HCT116 (cell line): ENCODE data around the gene DKK3. TPM values are rescaled to one million over a fixed set of nuclear protein-coding genes. Genes with fewer than 3 reads are reported as not detected.

Source experiments
- ATAC-seq: fragments of 200-7000 bp; cut with Tn5 transposase; 2 replicates; pipeline ENCODE4 v1.9.1; 2020; ENCODE audit warnings: mild to moderate bottlenecking, moderate library complexity
- BruUV-seq: library from RNA; stranded (reverse); fragments of 400-500 nt; replicated peaks from 2 replicates; lab custom pipeline; 2021; lab: Mats Ljungman, UMichigan
- CTCF ChIA-PET: fragments of 300-600 bp; sonication (Branson Sonifier 250); formaldehyde crosslinking; loops from one replicate; lab custom pipeline; 2021; ENCODE audit warnings: antibody characterized with exemption; lab: Charles Lee
- POLR2A ChIA-PET: fragments of 300-600, 350-600 bp; sonication (Branson Sonifier 250); formaldehyde crosslinking; loops from one replicate; lab custom pipeline; 2021; ENCODE audit warnings: antibody characterized with exemption; lab: Charles Lee
- RAD21 ChIA-PET, 2 experiments: fragments of 300-600 bp; sonication (Branson Sonifier 250); formaldehyde crosslinking; loops; one replicate each; lab custom pipeline; 2023; ENCODE audit warnings: low total read pairs in 2 of 2; ENCODE audit not compliant: uncharacterized antibody in 2 of 2, unreplicated experiment in 2 of 2, low non-redundant PET in 1 of 2; lab: Charles Lee
- DNase-seq: peaks from one replicate; pipeline ENCODE4 v3.0.0-alpha.2; 2010; ENCODE audit warnings: low read depth, low spot score
- H2AFZ ChIP-seq: fragments of 200-600 bp; shearing (Covaris generic), sonication (generic); 2 replicates; pipeline ENCODE4 v1.6.1; 2017; ENCODE audit warnings: low read depth, mixed run types, mixed read lengths, antibody characterized with exemption, low read length; ENCODE audit not compliant: poor library complexity, severe bottlenecking
- H3K27ac ChIP-seq: 2 replicates; pipeline ENCODE4 v1.5.1; 2012; ENCODE audit warnings: low read depth, low read length
- H3K27me3 ChIP-seq: fragments of 200-600 bp; sonication (generic); 2 replicates; pipeline ENCODE4 v1.6.1; 2016; ENCODE audit warnings: mixed run types, low read length, mixed read lengths; ENCODE audit not compliant: insufficient read depth
- H3K36me3 ChIP-seq, 2 experiments: fragments of 200-500 bp in 1 of 2; fragments of 200-600 bp in 1 of 2; sonication (Bioruptor generic) in 1 of 2; sonication (generic) in 1 of 2; 2 replicates each; pipeline versions ENCODE4 v1.5.1 to v1.6.1; 2014 to 2016; ENCODE audit warnings: low read length in 2 of 2, inconsistent platforms in 1 of 2, mixed read lengths in 1 of 2, mixed run types in 1 of 2; ENCODE audit not compliant: insufficient read depth in 2 of 2, control insufficient read depth in 1 of 2
- H3K4me1 ChIP-seq, 2 experiments: fragments of 200-600 bp in 1 of 2; sonication (generic) in 1 of 2; 2 replicates each; pipeline versions ENCODE4 v1.5.1 to v1.6.1; 2012 to 2017; ENCODE audit warnings: low read length in 2 of 2, inconsistent platforms in 1 of 2, mild to moderate bottlenecking in 1 of 2, mixed read lengths in 1 of 2, mixed run types in 1 of 2, moderate library complexity in 1 of 2; ENCODE audit not compliant: insufficient read depth in 2 of 2, control insufficient read depth in 1 of 2
- H3K4me2 ChIP-seq: fragments of 200-600 bp; sonication (generic); 2 replicates; pipeline ENCODE4 v1.6.1; 2017; ENCODE audit warnings: mixed run types, low read length, mixed read lengths
- H3K4me3 ChIP-seq, 2 experiments: fragments of 200-600 bp in 1 of 2; sonication (generic) in 1 of 2; replicated peaks in 1 of 2; 2 replicates each; pipeline ENCODE4 v1.5.1; 2011 to 2016; ENCODE audit warnings: low read length in 2 of 2, control low read depth in 1 of 2, low read depth in 1 of 2, mild to moderate bottlenecking in 1 of 2, mixed read lengths in 1 of 2, mixed run types in 1 of 2
- H3K79me2 ChIP-seq: fragments of 200-600 bp; sonication (generic); 2 replicates; pipeline ENCODE4 v1.6.1; 2017; ENCODE audit warnings: mild to moderate bottlenecking, mixed run types, low read length, moderate library complexity, mixed read lengths; ENCODE audit not compliant: insufficient read depth
- H3K9ac ChIP-seq: fragments of 200-600 bp; sonication (generic); 2 replicates; pipeline ENCODE4 v1.6.1; 2016; ENCODE audit warnings: low read length, mixed read lengths
- H3K9me2 ChIP-seq: fragments of 200-600 bp; sonication (generic), shearing (Covaris generic); 2 replicates; pipeline ENCODE4 v1.6.1; 2017; ENCODE audit warnings: mixed run types, mild to moderate bottlenecking, moderate library complexity; ENCODE audit not compliant: insufficient read depth
- H3K9me3 ChIP-seq, 2 experiments: fragments of 200-500 bp in 1 of 2; fragments of 200-600 bp in 1 of 2; sonication (Bioruptor generic) in 1 of 2; sonication (generic) in 1 of 2; 2 replicates each; pipeline ENCODE4 v1.6.1; 2014 to 2017; ENCODE audit warnings: low read length in 2 of 2, mixed read lengths in 2 of 2, inconsistent platforms in 1 of 2, low read depth in 1 of 2, mild to moderate bottlenecking in 1 of 2, mixed run types in 1 of 2, moderate library complexity in 1 of 2; ENCODE audit not compliant: control insufficient read depth in 1 of 2, insufficient read depth in 1 of 2
- H4K20me1 ChIP-seq: fragments of 200-600 bp; sonication (generic), shearing (Covaris generic); 2 replicates; pipeline ENCODE4 v1.6.1; 2017; ENCODE audit warnings: mixed run types, mild to moderate bottlenecking, moderate library complexity; ENCODE audit not compliant: insufficient read depth
- ATF3 ChIP-seq: IDR thresholded peaks from 2 replicates; pipeline ENCODE4 v1.6.1; 2012
- CBX3 ChIP-seq: IDR thresholded peaks from 2 replicates; pipeline ENCODE4 v1.6.1; 2012; ENCODE audit warnings: low read depth
- CTCF ChIP-seq, 3 experiments: fragments of 200-600 bp in 1 of 3; sonication (generic) in 1 of 3; IDR thresholded peaks in 2 of 3; conservative IDR thresholded peaks in 1 of 3; 2 replicates each; pipeline ENCODE4 v1.5.1; 2012 to 2017; ENCODE audit warnings: low read depth in 2 of 3, low read length in 2 of 3, antibody characterized with exemption in 1 of 3, borderline replicate concordance in 1 of 3, control low read depth in 1 of 3, mild to moderate bottlenecking in 1 of 3, mixed read lengths in 1 of 3, mixed run types in 1 of 3, moderate library complexity in 1 of 3; ENCODE audit not compliant: insufficient read depth in 1 of 3
- EGR1 ChIP-seq: IDR thresholded peaks from 2 replicates; pipeline ENCODE4 v1.6.1; 2012; ENCODE audit warnings: low read depth
- ELF1 ChIP-seq: IDR thresholded peaks from 2 replicates; pipeline ENCODE4 v1.6.1; 2012; ENCODE audit warnings: low read depth, borderline replicate concordance
- EZH2 ChIP-seq: fragments of 200-600 bp; sonication (generic); IDR thresholded peaks from 2 replicates; pipeline ENCODE4 v1.6.1; 2017; ENCODE audit warnings: antibody characterized with exemption, mixed run types
- EZH2phosphoT487 ChIP-seq: fragments of 200-600 bp; IDR thresholded peaks from 2 replicates; pipeline ENCODE4 v1.6.1; 2018; ENCODE audit warnings: antibody characterized with exemption, borderline replicate concordance
- FOSL1 ChIP-seq: IDR thresholded peaks from 2 replicates; pipeline ENCODE4 v1.6.1; 2012; ENCODE audit warnings: low read depth
- MAX ChIP-seq: IDR thresholded peaks from 2 replicates; pipeline ENCODE4 v1.6.1; 2012
- POLR2A ChIP-seq: IDR thresholded peaks from 2 replicates; pipeline ENCODE4 v1.7.0; 2011; ENCODE audit warnings: borderline replicate concordance; ENCODE audit not compliant: insufficient read depth, insufficient read length; ENCODE audit errors: extremely low read depth
- POLR2AphosphoS5 ChIP-seq: IDR thresholded peaks from 2 replicates; pipeline ENCODE4 v1.6.1; 2011; ENCODE audit warnings: mild to moderate bottlenecking, low read depth, low read length, moderate library complexity
- RAD21 ChIP-seq: IDR thresholded peaks from 2 replicates; pipeline ENCODE4 v1.6.1; 2012; ENCODE audit warnings: low read depth, mild to moderate bottlenecking
- REST ChIP-seq: IDR thresholded peaks from 2 replicates; pipeline ENCODE4 v1.6.1; 2012; ENCODE audit warnings: low read depth
- SIN3A ChIP-seq: IDR thresholded peaks from 2 replicates; pipeline ENCODE4 v1.6.1; 2012; ENCODE audit warnings: low read depth
- SP1 ChIP-seq: IDR thresholded peaks from 2 replicates; pipeline ENCODE4 v1.6.1; 2012; ENCODE audit warnings: low read depth
- SRF ChIP-seq: IDR thresholded peaks from 2 replicates; pipeline ENCODE4 v1.6.1; 2012; ENCODE audit warnings: low read depth
- YY1 ChIP-seq: IDR thresholded peaks from 2 replicates; pipeline ENCODE4 v1.6.1; 2011; ENCODE audit warnings: low read length, low read depth, moderate library complexity, mild to moderate bottlenecking; ENCODE audit not compliant: insufficient replicate concordance; ENCODE audit errors: extremely low read depth
- ZBTB33 ChIP-seq: IDR thresholded peaks from 2 replicates; pipeline ENCODE4 v1.6.1; 2011; ENCODE audit warnings: mild to moderate bottlenecking, low read length, moderate library complexity; ENCODE audit not compliant: insufficient replicate concordance; ENCODE audit errors: extremely low read depth
- ZFX ChIP-seq: fragments of 450-650 bp; IDR thresholded peaks from 2 replicates; pipeline ENCODE4 v1.6.1; 2017
- ZNF274 ChIP-seq: fragments of 200-500 bp; sonication (Bioruptor generic); IDR thresholded peaks from 2 replicates; pipeline ENCODE4 v1.6.1; 2014; ENCODE audit warnings: mild to moderate bottlenecking, low read depth, low read length, inconsistent platforms
- intact Hi-C: fragments of 100-400 bp; cut with micrococcal nuclease; formaldehyde crosslinking; loops from 2 replicates; pipeline ENCODE4 v1.10.0; 2022
- total RNA-seq: library from RNA; stranded (reverse); gene quantifications from one replicate; pipeline ENCODE4 v1.2.1, GENCODE V29; 2021; ENCODE audit not compliant: unreplicated experiment

Gene DKK3
- total RNA-seq, 1 experiment from 2014 or later, result 0.49 TPM

- ATAC-seq (no peak), DNase-seq (no peak)
- ChIA-PET POLR2A (no interaction called here), CTCF (interaction anchor here (1.1 kb wide), 1 partner anchor 21 kb away, joined by 7 read pairs; no protein-coding TSS in a partner anchor), RAD21 (no interaction called here)
- no peak overlapping the region for H3K4me3 ChIP-seq
- TF ChIP-seq POLR2A (no peak), SP1 (no peak), ATF3 (no peak), SIN3A (no peak), CTCF (IDR thresholded peaks at IDR 0.05 in 2 of 3, conservative IDR thresholded peaks at IDR 0.05 in 1 of 3; ENCODE audit: borderline replicate concordance in 1 of 3, insufficient read depth in 1 of 3, low read depth in 2 of 3, low read length in 2 of 3) (no peak), ZNF274 (no peak), ZFX (no peak), REST (no peak), MAX (no peak), CBX3 (no peak), EGR1 (no peak), POLR2AphosphoS5 (no peak), RAD21 (no peak), YY1 (no peak), SRF (no peak), EZH2phosphoT487 (no peak), EZH2 (no peak), ZBTB33 (no peak), ELF1 (no peak), FOSL1 (no peak)
- H3K4me2 ChIP-seq, result no peak overlapping the region
- intact Hi-C loops, result no loop called here
- no peak overlapping the region for H3K9ac ChIP-seq
- H3K9me3 ChIP-seq, result no peaks in the 10 kb centered on the region
- no peaks in the 10 kb centered on the region for H3K9me2 ChIP-seq
- H3K27me3 ChIP-seq, result no peaks in the 10 kb centered on the region
- no peaks in the 10 kb centered on the region for H3K79me2 ChIP-seq
- H3K36me3 ChIP-seq, result peaks cover 5 to 11% of the 10 kb centered on the region in 2 experiments; a peak in 3 of 4 replicates
- no peaks in the 10 kb centered on the region for H3K4me1 ChIP-seq
- H3K27ac ChIP-seq, result no peak overlapping the region
- no peak overlapping the region for H2AFZ ChIP-seq
- BruUV-seq, result no TSS peak
- no peaks in the 10 kb centered on the region for H4K20me1 ChIP-seq
These were observed 62.2 kb downstream of the DKK3 start for GRCh38 chr11:11946180-11946579.
